CD14-positive monocyte (primary cell): ENCODE data around the gene CSMD2. TPM values are rescaled to one million over a fixed set of nuclear protein-coding genes. Genes with fewer than 3 reads are reported as not detected.

ENCODE experiments used
- DNase-seq, 3 donors: peaks; one replicate each; pipeline ENCODE4 v3.0.0-alpha.2; 2011 to 2022
- H2AFZ ChIP-seq: 2 replicates; pipeline ENCODE4 v1.6.0; 2012; ENCODE audit warnings: mild to moderate bottlenecking, low read depth, low read length, inconsistent platforms; ENCODE audit not compliant: insufficient read depth, poor library complexity, severe bottlenecking
- H3K27ac ChIP-seq, 2 donors: 1 replicate in 1 of 2; 2 replicates in 1 of 2; pipeline ENCODE4 v1.5.1; 2012 to 2013; ENCODE audit warnings: low read length in 2 of 2, control low read depth in 1 of 2, inconsistent platforms in 1 of 2, low read depth in 1 of 2, mild to moderate bottlenecking in 1 of 2
- H3K27me3 ChIP-seq, 2 donors: one replicate each; pipeline versions ENCODE4 v1.6.0 to v1.6.1; 2011 to 2013; ENCODE audit warnings: low read length in 2 of 2; ENCODE audit not compliant: control insufficient read depth in 2 of 2, insufficient read depth in 2 of 2
- H3K36me3 ChIP-seq, 2 donors: replicated peaks in 1 of 2; 1 replicate in 1 of 2; 2 replicates in 1 of 2; pipeline versions ENCODE4 v1.5.1 to v1.6.1; 2012 to 2013; ENCODE audit warnings: low read length in 2 of 2, control low read depth in 1 of 2, inconsistent platforms in 1 of 2, mild to moderate bottlenecking in 1 of 2; ENCODE audit not compliant: insufficient read depth in 2 of 2, control insufficient read depth in 1 of 2
- H3K4me1 ChIP-seq, 2 donors: 1 replicate in 1 of 2; 2 replicates in 1 of 2; pipeline versions ENCODE4 v1.5.1 to v1.6.1; 2012 to 2013; ENCODE audit warnings: low read length in 2 of 2, control low read depth in 1 of 2, inconsistent platforms in 1 of 2, mild to moderate bottlenecking in 1 of 2, moderate library complexity in 1 of 2; ENCODE audit not compliant: insufficient read depth in 2 of 2, control insufficient read depth in 1 of 2
- H3K4me2 ChIP-seq: replicated peaks from 2 replicates; pipeline ENCODE3; 2012; ENCODE audit warnings: low read length, moderate library complexity, mild to moderate bottlenecking; ENCODE audit not compliant: poor library complexity, severe bottlenecking; ENCODE audit errors: extremely low read depth
- H3K4me3 ChIP-seq, 3 experiments: fragments of 200-600 bp in 1 of 3; sonication (generic) in 1 of 3; replicated peaks in 1 of 3; 1 replicate in 2 of 3; 2 replicates in 1 of 3; pipeline ENCODE4 v1.5.1; 2011 to 2013; ENCODE audit warnings: low read length in 3 of 3, mild to moderate bottlenecking in 3 of 3, control low read depth in 2 of 3, low read depth in 2 of 3, inconsistent platforms in 1 of 3, moderate library complexity in 1 of 3
- H3K79me2 ChIP-seq: 2 replicates; pipeline ENCODE4 v1.6.0; 2012; ENCODE audit warnings: mild to moderate bottlenecking, control low read depth, inconsistent platforms, low read length, moderate library complexity; ENCODE audit not compliant: insufficient read depth
- H3K9ac ChIP-seq: 2 replicates; pipeline ENCODE4 v1.6.0; 2017; ENCODE audit warnings: low read length, mild to moderate bottlenecking; ENCODE audit not compliant: insufficient read depth, poor library complexity, severe bottlenecking
- H3K9me3 ChIP-seq, 2 donors: replicated peaks in 1 of 2; 1 replicate in 1 of 2; 2 replicates in 1 of 2; pipeline versions ENCODE4 v1.5.1 to v1.6.1; 2012 to 2013; ENCODE audit warnings: low read length in 2 of 2, control low read depth in 1 of 2; ENCODE audit not compliant: control insufficient read depth in 1 of 2, insufficient read depth in 1 of 2
- H4K20me1 ChIP-seq: 2 replicates; pipeline ENCODE4 v1.6.0; 2012; ENCODE audit warnings: mild to moderate bottlenecking, low read length, control low read depth, moderate library complexity; ENCODE audit not compliant: insufficient read depth
- H3K27ac Mint-ChIP-seq, 7 donors: one replicate each; pipeline ENCODE4 v1.8.0; 2020; ENCODE audit warnings: mild to moderate bottlenecking in 7 of 7, mixed read lengths in 7 of 7, moderate library complexity in 6 of 7, inconsistent platforms in 2 of 7
- H3K27me3 Mint-ChIP-seq, 3 donors: one replicate each; pipeline ENCODE4 v1.8.0; 2021 to 2022; ENCODE audit warnings: low read depth in 3 of 3, mild to moderate bottlenecking in 3 of 3, mixed read lengths in 3 of 3, moderate library complexity in 3 of 3, inconsistent platforms in 1 of 3
- H3K36me3 Mint-ChIP-seq, 2 donors: one replicate each; pipeline ENCODE4 v1.8.0; 2020; ENCODE audit warnings: mixed read lengths in 2 of 2, inconsistent platforms in 1 of 2, mild to moderate bottlenecking in 1 of 2
- H3K4me1 Mint-ChIP-seq: one replicate; pipeline ENCODE4 v1.8.0; 2020; ENCODE audit warnings: mild to moderate bottlenecking, mixed read lengths
- H3K4me3 Mint-ChIP-seq, 2 donors: one replicate each; pipeline ENCODE4 v1.8.0; 2020; ENCODE audit warnings: mild to moderate bottlenecking in 2 of 2, mixed read lengths in 2 of 2, moderate library complexity in 1 of 2
- H3K9me3 Mint-ChIP-seq, 7 donors: one replicate each; pipeline ENCODE4 v1.8.0; 2020 to 2022; ENCODE audit warnings: mixed read lengths in 7 of 7, mild to moderate bottlenecking in 6 of 7, moderate library complexity in 6 of 7, inconsistent platforms in 2 of 7
- CTCF ChIP-seq: fragments of 200-600 bp; IDR thresholded peaks from one replicate; pipeline ENCODE4 v1.8.0; 2022; ENCODE audit warnings: antibody characterized with exemption, mild to moderate bottlenecking
- WGBS: methylation state at CpG from one replicate; pipeline ENCODE4 v1.1.5; 2013; ENCODE audit warnings: missing lambda C conversion rate; ENCODE audit not compliant: insufficient coverage; 5-methylcytosine and 5-hydroxymethylcytosine counted together
- intact Hi-C, 2 donors: fragments of 100-400 bp; cut with micrococcal nuclease; formaldehyde crosslinking; loops; one replicate each; pipeline versions ENCODE4 v1.15.0 to v1.15.1; 2023
- polyA plus RNA-seq, 3 donors: library from polyadenylated mRNA; depleted of rRNA in 1 of 3; unstranded in 2 of 3; stranded (reverse) in 1 of 3; fragments of 300-500 nt in 2 of 3; fragments of >200 nt in 1 of 3; fragmentation: Illumina TruSeq in 2 of 3; gene quantifications; 1 replicate in 2 of 3; 2 replicates in 1 of 3; pipeline ENCODE4 v1.2.3, GENCODE V29; 2012 to 2021

Gene CSMD2
- polyA plus RNA-seq, 3 donors, result 0.04 TPM; not detected in 2

- peaks cover 0 to 2% (median 0%) of the 10 kb centered on the region in 7 donors for H3K9me3 Mint-ChIP-seq
- H3K27me3 Mint-ChIP-seq, result peaks cover 5 to 18% (median 14%) of the 10 kb centered on the region in 3 donors
- Histone ChIP-seq H3K4me1 (no peaks in the 10 kb centered on the region), H3K4me3 (no peak overlapping the region), H3K79me2 (no peaks in the 10 kb centered on the region), H4K20me1 (no peaks in the 10 kb centered on the region), H3K36me3 (no peaks in the 10 kb centered on the region), H3K27me3 (peaks cover 0 to 7% of the 10 kb centered on the region in 2 donors), H3K27ac (no peak overlapping the region), H3K4me2 (no peak overlapping the region), H3K9me3 (no peaks in the 10 kb centered on the region), H3K9ac (no peak overlapping the region), H2AFZ (no peak overlapping the region)
- WGBS, result 46% methylated on average over 2 of the region's 9 CpGs
- TF ChIP-seq CTCF, result peak; percentile 55
- intact Hi-C loops, result loop anchor here (5.0 to 10.0 kb wide), 2 partner anchors 1107 to 1110 kb away; no protein-coding TSS in a partner anchor
- no peak overlapping the region for H3K27ac Mint-ChIP-seq
- no peaks in the 10 kb centered on the region for H3K36me3 Mint-ChIP-seq
- H3K4me3 Mint-ChIP-seq, result peak overlapping the region in 1 of 2 donors; percentile 17
- no peak for DNase-seq
- H3K4me1 Mint-ChIP-seq, result peaks cover 2% of the 10 kb centered on the region
Measured at GRCh38 chr1:33634806-33635205, 530.2 kb downstream of the CSMD2 start.

DNA sequence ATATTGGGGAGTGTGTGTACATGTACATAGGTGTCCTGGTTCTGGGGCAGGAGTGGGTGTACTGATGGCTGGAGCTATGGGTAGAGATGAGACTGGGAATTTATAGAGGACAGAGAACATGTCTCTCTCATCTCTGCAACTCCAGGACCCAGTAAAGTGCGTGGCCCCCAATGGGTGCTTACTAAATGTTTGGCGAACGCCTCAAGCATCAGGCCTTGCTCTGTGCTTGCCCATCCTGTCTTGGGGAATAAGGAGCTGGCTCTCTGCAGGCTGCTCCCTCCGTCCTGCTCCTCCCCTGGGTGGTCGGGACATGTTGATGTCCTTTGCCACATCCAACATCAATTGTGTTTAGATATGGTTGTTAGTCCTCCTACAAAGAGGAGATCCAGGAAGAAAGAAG lies 530.9 kb downstream of the CSMD2 start:
- intact Hi-C loops, result loop anchor here in 1 of 2 donors (10.0 kb wide), 1 partner anchor 1111 kb away; no protein-coding TSS in a partner anchor
- no CpG with 5 or more reads among the region's 5 CpGs for WGBS
- H2AFZ ChIP-seq, result no peak overlapping the region

More for the DNA sequence above, 530.9 kb downstream of the CSMD2 start:
- H3K36me3 ChIP-seq, result no peaks in the 10 kb centered on the region
- H4K20me1 ChIP-seq, result no peaks in the 10 kb centered on the region
- no peak overlapping the region for H3K4me2 ChIP-seq
- H3K4me3 ChIP-seq, result no peak overlapping the region
- Mint-ChIP-seq H3K4me1 (peaks cover 2% of the 10 kb centered on the region), H3K36me3 (no peaks in the 10 kb centered on the region), H3K27ac (no peak overlapping the region), H3K27me3 (peaks cover 5 to 18% (median 17%) of the 10 kb centered on the region in 3 donors), H3K4me3 (no peak overlapping the region), H3K9me3 (peaks cover 0 to 3% (median 0%) of the 10 kb centered on the region in 7 donors)
- H3K9ac ChIP-seq, result no peak overlapping the region
- H3K79me2 ChIP-seq, result no peaks in the 10 kb centered on the region
- no peak for TF ChIP-seq CTCF
- H3K27ac ChIP-seq, result no peak overlapping the region
- DNase-seq, result no peak
- H3K27me3 ChIP-seq, result peaks cover 0 to 10% of the 10 kb centered on the region in 2 donors
- H3K9me3 ChIP-seq, result no peaks in the 10 kb centered on the region
- H3K4me1 ChIP-seq, result no peaks in the 10 kb centered on the region
